Esophagus mucosa (tissue), 1 donor: Measurements from ENCODE around the gene CPLX3. TPM values are rescaled to one million over a fixed set of nuclear protein-coding genes. Genes with fewer than 3 reads are reported as not detected.
A peak's percentile ranks its signal among the peaks of the same experiment; 100 is the strongest.

Source experiments
- ATAC-seq: fragments of 200-7000 bp; cut with Tn5 transposase; one replicate; pipeline ENCODE4 v1.9.1; 2020
- total RNA-seq: library from RNA; stranded (reverse); gene quantifications from one replicate; pipeline ENCODE4 v1.2.4, GENCODE V29; 2023
- donor health status: DM: yes; HTN: yes; CAD: no.

CPLX3 gene
- total RNA-seq, 1 donor from 2014 or later, result not detected

DNA sequence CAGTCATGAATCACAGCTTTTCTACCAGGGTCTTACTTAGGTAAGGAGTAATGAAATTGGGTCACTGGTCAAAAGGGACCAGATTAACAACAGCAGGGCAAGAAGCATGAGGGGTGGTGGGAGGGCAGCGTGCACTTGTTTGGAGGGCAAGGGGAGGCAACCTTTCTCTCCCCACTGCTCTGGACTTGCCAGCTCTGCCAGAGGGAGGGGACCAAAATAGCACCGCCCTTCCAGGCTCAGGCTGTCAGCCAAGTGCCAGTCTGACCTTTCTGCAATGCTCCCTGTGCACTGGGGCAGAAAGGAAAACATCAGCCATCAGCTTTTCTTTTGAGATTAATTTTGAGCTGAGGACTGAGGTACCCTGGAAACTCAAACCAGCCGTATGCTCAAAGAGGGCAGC, 21.0 kb downstream of the CPLX3 start:
- ATAC-seq, result no peak

DNA sequence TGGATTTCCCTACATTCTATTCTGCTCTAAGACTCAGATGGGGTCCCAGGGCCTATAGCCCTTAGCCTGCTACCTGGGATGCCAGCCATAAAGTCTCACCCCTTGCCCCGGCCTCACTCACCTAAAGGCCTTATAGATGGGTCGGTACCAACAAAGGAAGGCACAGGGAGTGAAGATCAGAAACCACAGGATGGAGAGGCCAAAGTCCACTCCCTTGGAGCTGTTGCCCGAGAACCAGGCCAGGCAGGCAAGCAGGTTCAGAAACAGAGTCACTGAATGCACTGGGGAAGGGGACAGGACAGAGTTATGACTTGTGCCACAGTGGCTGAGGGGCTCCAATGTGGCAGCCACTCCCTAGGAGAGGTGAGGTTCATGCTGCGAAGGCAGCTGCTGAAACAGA, 24.0 kb downstream of the CPLX3 start:
- ATAC-seq, result no peak

DNA sequence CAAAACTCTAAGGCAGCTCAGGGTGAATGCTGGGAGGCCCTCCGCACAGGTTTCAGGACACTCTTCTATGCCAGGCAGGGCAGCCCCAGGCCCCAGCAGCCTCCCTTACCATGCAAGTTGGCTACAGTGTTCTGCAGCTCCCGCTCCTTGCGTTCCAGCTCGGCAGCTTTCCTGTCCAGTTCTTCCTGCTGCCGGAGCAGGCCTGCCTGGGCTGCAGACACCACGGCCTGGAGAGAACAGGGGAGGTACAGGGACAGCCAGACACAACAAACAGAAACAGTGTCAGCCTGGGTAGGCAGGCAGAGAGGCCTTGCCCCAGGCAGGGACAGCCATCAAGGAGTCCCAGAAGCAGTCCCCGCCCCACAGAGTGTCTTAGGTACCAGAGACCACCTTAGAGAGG, 25.5 kb downstream of the CPLX3 start:
- no peak for ATAC-seq

DNA sequence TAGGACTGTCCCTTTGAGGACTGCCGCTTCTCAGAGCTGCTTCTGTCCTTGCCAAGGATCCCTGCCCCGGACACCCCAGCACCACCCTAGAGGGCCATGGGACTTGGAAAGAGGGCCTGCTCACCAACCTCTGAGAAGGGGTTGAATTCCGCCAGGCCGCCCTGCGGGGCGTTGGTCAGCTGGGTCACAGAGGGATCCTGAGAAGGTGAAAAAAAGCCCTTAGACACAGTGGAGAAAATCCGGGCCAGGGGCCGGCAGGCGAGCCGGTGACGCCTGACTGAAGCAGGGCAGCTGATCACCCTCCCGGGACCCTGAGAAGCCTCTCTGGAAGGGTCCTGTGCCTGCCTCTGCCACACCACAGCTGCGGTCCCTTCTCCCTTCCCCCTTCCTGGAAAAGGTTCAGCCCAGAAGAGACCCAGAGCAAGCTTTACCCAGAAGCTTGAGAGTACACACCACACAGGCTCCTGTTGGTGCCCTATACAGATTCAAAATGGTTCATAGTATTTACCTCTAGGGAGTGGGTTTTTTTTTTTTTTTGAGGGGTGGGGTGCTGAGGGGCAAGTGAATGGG, 28.1 kb downstream of the CPLX3 start:
- ATAC-seq, result no peak

DNA sequence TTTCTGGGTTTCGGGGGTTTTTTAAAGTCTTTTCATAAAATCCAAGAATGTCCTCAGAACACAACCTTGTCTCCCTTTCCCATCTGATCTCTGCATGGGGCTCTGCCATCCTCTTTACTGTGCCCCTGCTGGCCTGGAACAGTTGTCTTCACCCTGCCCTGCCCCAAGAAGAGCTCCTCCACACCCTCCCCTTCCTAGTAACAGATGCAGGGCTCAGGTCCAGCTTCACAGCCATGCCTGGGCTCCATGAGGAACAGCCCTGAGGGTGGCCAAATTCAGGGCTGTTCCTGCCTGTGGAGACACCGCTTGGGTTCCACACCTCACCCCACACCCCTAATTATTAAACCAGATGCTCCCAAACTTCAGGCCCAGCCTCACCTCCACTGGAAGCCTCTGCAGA, 29.4 kb downstream of the CPLX3 start:
- peak; percentile 30 for ATAC-seq

DNA sequence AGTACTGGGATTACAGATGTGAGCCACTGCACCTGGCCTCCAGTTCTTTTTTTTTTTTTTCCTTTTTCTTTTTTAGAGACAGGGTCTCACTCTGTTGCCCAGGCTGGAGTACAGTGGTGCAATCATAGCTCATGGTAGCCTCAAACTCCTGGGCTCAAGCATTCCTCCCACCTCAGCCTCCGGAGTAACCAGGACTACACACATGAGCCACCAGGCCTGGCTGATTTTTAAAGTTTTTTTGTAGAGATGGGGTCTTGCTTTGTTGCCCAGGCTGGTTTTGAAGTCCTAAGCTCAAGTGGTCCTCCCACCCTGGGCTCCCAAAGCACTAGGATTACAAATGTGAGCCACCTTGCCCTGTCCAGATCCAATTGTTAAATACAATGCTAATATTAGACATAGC, 30.1 kb downstream of the CPLX3 start:
- ATAC-seq, result no peak

DNA sequence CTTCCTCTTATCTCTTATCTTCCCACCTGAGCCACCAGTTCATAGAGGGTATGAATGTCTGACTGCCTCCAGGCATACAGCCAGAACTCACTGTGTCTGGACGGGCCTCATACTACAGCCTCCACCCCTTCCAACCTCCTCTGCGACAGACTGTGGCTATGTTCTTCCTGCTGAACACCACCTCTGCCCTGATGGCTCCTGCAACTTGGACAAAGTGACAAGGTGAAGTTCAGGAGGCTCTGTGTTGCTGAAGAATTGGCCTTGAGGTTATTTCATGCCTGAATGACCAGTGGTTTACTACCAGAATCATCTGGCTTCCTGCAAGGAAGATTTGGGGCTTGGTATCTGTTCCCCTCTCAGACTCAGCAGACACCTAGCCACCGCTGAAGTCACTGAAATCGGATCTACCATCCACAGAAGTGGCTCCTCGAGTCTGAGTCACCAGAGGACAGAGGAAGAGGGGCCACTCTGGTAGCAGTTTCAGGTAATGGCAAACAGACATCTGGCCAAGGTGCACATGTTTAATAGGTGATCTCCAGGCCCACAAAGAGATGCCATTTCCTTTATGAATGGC, 30.7 kb downstream of the CPLX3 start:
- ATAC-seq, result peak; percentile 23

DNA sequence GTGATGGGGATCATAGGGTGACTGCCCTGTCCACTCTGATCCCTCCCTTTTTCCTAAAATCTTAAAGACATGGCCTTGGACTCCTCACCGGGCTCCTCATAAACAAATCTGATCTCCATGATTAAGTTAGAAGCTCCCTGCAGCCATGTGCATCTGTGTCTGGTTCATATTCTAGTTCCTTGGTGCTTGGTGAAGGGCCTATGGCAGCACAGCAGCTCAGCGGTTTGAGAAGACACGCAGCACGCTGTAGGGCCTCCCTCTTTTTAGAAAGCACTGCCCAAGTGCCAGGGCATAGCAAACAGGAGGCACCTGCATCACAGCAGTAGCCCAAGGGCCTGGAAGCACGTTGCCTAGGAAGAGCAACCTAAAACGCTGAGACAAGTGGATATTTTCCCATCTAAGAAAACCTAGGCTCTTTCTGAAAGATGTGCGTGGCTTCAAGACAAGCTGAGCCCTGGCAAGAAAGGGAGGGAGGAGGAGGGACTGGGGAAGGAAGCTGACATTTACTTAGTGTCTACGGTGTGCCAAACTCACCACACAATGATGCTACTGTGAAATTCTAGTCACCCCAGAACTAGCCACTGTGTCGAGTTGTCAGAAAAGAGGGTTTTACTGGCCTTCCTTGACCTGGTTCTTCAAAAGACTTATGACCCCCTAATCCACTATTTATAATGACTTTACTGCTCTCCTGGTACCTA, 31.4 kb downstream of the CPLX3 start:
- no peak for ATAC-seq

DNA sequence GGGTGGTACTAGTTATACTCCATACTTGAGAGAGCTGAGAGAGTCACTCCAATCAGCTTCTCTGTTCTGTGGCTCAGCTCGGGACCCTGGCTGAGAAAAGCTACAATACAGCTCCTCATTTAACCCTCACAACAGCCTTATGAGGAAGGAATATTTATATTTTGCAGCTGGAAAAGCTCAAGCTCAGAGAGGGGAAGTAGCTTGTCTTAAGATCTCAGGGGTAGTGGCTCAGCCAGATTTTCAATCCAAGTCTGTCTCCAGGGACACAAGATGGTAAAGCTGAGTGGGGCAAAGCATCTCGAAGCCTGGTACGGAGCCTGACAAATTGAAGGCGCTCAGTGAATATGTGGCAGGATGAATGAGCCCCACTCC, 31.9 kb downstream of the CPLX3 start:
- no peak for ATAC-seq

DNA sequence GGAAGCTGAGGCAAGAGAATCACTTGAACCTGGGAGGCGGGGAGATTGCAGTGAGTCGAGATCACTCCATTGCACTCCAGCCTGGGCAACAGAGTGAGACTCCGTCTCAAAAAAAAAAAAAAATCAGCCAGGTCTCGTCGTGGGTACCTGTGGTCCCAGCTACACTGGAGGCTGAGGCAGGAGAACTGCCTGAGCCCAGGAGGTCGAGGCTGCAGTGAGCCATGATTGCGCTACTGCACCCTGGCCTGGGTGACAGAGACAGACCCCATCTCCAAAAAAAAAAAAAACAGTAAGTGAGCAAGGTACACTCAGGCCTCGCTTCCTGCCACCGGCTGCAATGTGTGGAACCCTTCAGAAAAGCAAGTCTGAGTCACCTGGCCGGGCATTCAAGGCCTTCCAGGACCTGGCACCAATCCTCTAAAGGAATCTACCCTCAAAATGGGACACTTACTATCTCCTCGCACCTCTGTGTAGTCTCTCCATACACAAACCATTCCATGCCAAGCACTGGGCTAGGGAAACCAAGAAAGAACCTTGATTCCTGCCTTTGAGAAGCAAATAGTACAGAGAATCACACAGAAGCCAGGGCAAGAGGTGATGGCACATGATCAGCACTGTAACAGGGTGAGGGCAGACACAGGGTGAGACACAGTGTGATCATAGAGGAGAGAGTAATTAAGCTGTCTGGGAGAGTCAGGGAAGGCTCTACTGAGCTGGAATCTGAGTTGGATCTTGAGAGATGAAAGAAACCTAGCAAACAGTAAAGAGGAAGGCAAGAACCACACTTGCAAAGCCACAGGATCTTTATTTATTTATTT, 37.0 kb downstream of the CPLX3 start:
- ATAC-seq, result peak; percentile 62

DNA sequence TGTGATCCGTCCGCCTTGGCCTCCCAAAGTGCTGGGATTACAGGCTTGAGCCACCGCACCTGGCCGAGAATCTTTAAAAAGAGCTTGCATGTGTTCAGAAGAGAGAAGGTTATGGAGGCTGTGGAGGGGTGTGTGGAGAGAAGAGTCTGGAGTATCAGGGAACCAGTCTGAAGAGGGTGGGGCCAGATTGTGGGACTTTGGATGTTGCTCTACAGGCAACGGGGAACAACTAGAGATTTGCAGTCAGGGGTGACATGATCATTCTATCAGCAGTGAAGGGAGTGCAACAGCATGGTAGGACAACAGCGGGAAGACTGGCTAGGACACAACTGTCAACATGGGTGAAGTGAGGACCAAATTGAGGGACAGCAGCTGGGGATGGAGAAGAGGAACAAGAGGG, 37.9 kb downstream of the CPLX3 start:
- no peak for ATAC-seq

DNA sequence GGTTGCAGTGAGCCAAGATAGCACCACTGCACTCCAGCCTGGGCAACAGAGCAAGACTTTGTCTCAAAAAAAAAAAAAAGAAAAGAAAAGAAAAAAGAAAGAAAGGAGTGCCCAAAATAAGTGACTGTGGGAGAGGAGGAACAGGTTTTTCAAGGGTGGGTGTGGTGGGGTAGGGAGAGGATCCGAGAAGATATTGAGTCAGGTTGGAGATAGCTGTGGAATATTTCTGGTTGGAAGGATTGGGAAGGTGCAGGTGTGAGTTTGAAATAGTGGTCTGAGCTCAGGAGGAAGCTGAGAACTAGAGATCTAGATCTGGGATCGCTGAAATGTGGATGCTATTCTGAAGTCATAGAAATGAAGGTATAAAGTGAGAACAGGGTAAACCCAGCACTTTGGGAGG, 38.9 kb downstream of the CPLX3 start:
- peak; percentile 37 for ATAC-seq

DNA sequence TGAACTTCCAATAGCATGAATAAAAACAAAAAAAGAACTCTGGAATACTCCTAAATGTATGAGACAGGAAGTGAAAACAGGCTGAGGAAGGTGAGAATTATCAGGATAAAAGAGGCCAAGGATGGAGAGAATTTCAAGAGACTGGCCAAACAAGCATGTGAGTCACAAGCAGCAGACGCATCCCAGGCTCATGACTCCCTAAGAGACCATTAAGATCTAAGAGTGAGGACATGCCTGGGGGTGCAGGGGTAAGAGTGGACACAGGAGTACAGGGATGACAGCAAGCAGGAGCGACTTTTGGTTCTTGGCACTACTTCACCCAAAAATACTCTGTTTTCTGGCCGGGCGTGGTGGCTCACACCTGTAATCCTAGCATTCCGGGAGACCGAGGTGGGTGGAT, 39.7 kb downstream of the CPLX3 start:
- peak; percentile 66 for ATAC-seq

DNA sequence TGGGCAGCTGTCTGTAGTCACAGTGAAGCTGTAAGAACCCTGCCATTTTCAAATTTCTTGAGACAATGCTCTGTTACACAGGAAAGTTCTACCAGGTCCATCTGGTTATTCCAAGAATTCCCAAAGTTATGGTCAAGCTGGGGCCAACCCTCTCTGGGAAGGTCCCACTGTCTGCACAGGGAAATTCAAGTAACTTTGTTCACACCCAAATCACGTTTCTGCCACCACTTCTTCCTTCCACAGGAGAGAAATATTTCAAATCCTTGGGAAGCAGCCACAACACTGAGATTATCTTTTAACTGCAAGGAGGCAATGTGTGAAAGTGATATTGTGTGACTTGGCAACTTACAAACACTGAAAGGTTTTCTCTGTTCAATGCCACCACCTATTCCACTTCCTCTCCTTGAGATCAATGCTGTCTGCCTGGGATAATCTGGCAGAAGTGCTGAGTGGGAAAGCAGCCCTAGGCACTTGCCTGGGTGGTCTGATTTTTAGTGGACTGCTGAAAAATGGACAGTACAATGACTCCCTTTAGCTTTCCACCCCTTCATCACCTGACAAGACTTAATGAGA, 41.1 kb downstream of the CPLX3 start:
- ATAC-seq, result no peak

DNA sequence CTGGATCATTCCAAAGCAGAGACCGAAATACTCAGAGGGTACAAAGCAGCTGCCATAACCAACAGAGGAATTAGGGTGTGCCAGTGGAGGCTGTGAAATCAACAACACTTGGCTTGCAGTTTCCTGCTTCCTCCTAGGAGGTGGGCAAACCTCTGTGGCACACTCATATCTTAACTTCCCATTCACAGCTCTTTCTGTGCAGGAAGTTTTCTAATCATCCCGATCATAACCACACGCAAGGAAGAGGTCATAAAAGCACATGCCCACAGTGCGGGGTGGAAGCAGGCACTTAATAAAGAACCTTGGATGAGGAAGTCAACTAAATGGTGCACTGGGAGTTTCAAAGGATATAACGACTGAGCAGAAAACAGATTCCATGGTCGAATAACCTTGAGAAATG, 41.6 kb downstream of the CPLX3 start:
- ATAC-seq, result peak; percentile 17

DNA sequence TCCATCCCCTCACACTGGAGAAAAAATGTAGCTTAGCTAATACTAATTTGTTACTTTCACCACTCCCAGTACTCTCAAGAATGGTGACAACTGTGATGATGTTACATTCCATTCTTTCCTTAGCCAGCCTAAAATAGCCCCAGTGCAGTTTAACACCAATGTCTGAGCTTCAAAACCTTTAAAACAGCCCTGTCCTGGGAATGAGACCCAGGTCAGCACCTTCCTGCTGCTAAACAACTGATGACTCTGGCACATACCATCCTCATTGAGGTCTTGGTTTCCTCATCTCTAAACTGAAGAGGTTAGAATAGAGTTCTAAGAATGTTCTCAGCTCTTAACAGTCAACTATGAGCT, 42.9 kb downstream of the CPLX3 start:
- no peak for ATAC-seq

DNA sequence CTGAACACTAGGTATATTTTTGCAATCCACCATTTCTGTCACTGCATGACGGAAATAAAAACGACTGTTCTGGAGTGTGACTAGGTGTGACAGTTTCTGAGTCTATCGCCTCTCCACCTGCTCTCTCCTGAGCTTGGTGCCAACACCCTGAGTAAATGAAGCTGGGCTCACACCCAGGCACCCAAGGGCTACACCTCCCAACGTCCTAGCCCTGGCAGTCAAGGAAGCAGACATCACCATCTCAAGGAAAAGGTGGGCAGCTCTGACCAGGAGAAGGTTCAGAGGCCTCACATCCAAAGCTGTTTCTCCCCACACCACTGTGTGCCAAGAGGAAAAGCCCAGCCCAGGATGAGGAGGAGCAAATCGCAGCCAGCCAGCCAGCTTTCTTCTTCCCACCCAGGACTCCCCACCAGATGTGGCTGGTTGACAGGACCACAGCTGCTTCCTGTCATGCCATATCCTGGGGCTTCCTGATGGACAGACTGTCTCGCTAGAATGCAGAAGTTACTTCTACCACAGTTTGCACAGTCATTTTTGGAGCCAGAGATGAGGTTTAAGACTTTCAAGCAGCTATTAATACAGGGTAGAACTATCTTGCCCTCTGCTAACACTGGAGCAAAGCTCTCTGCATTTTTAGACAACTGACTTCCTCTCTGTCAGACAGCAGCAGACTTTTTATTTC, 43.4 kb downstream of the CPLX3 start:
- peak; percentile 55 for ATAC-seq

DNA sequence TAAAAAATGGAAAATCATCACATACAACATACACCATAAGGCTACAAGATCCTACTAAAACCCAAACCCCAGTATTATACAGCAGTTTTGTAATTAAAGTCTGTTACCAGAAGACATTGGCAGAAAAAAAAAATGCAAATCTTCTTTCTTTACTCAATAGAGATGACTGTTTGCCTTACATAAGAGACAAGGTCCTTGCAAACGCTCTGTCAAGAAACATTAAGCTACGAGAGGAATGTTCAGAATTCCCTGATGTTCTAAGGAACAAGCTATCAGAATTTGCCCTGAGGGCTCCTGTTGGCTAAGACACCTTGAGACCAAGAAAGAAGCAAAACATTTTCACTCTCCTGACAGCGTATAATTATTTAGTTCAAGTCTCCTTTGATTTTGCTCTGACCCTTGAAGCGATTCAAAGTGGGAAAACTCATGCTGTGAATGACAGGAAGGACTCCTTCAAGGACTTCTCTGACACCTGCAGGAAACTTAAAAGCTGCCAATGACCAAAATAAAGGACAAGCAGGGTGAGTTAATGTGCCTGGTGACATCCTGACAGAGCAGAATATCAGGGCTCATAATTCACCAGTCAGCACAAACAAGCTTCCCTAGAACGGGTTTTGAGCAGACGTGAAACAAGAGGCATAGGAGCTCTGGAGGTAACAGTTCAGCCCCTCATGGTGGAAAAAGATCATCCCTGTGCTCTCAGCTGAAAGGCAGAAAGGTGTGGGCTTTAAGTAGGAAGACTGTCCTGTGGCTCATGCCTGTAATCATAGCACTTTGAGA, 44.2 kb downstream of the CPLX3 start:
- peak; percentile 24 for ATAC-seq

DNA sequence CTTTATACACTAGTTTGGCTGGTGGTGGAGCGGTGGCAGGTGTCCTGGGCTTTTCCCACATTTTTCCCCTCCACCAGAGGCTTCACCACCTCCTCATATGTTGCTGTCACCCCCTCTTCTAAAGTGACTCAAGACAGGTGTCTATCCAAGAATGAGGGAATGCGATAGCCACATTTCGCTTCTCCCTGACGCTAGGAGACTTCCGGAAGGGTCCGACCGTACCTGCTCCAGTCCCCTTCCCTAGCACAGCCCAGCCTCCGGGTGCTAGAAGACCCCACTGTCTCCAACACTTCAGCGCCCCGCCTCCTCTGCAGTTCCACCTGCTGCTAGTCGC, 46.2 kb downstream of the CPLX3 start:
- no peak for ATAC-seq

DNA sequence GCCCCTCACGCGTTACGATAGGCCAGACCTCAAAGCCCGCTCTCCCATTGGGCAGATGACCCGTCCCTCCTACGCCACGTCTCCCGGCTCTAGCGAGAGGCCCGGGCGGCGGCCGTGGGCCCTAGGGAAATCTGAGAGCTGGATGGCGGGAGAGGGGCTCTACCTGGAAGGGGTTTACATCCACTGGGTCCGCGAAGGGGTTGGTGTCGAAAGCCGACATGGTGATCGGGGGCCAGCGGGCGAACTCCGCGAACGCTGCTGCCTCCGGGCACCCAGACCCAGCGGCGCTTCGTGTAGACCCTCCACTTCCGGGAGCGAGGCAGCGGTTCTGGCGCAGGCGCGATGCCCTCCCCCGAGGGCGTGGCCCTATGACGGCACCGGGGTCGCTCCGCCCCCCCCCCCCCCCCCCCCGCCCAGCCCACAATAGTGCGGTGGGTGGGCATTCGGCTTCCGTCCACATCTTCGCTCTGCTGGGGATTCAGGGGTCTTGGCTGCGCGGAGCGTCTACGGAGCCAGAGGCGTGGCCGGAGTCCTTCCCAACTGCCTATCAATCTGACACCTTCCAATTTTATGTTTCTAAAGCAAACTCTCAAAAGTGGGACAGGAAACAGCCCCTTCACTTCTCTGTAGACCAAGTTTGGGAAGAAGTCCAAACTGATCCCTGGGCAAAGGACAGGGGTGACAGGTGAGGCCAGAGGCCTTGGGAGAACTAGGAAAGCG, 46.8 kb downstream of the CPLX3 start, which contains the start of gene SCAMP2:
Gene SCAMP2, minus strand, starts transcription at position 330 of the 720 bp plus-strand sequence. Its CDS starts 110 bp downstream, at position 220.
- peak; percentile 89 for ATAC-seq

DNA sequence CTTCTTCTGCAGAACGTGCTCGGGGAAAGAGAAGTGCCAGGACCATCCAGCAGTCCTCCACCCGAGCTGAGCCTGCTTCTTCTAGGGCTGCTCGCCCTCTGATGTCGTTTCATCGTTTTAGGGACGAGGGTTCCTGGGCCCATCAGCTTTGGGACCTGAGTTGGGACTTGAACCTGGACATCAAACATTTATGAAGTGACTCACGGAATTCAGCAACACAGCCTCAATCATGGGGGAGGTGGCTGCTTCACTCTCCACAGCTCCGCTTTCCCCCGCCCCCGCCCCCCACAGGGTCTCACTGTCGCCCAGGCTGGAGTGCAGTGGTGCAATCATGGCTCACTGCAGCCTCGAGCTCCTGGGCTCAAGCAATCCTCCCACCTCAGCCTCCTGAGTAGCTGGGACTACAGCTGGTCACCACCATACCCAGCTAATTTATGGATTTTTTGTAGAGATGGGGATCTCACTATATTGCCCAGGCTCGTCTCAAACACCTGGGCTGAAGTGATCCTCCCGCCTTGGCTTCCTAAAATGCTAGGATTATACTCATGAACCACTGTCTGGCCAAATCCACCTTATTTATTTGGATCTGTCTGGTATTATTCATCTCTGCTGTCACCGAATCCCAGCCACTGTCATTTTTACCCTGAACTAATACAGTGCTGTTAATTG, 47.5 kb downstream of the CPLX3 start:
- no peak for ATAC-seq
